Esophagus muscularis mucosa (tissue), 4 donors: ENCODE measurements around the gene PICK1. TPM values are rescaled to one million over a fixed set of nuclear protein-coding genes. Genes with fewer than 3 reads are reported as not detected.

Experiments
- DNase-seq: peaks from one replicate; pipeline ENCODE4 v3.0.0-alpha.2; 2017; ENCODE audit errors: extremely low spot score
- H3K27ac ChIP-seq, 4 donors: fragments of 200-600 bp; sonication (generic); replicated peaks in 1 of 4; 1 replicate in 3 of 4; 2 replicates in 1 of 4; pipeline ENCODE4 v1.5.1; 2016 to 2019; ENCODE audit warnings: mild to moderate bottlenecking in 1 of 4
- H3K27me3 ChIP-seq, 4 donors: fragments of 200-600 bp; sonication (generic); one replicate each; pipeline versions ENCODE4 v1.5.1 to v1.6.0; 2016 to 2019
- H3K36me3 ChIP-seq, 4 donors: fragments of 200-600 bp; sonication (generic); one replicate each; pipeline ENCODE4 v1.5.1; 2016 to 2019
- H3K4me1 ChIP-seq, 4 donors: fragments of 200-600 bp; sonication (generic); one replicate each; pipeline ENCODE4 v1.5.1; 2016 to 2019
- H3K4me3 ChIP-seq, 4 donors: fragments of 200-600 bp; sonication (generic); 1 replicate in 2 of 4; 2 replicates in 2 of 4; pipeline ENCODE4 v1.5.1; 2016 to 2019; ENCODE audit warnings: mild to moderate bottlenecking in 4 of 4, moderate library complexity in 1 of 4
- H3K9me3 ChIP-seq, 4 donors: fragments of 200-600 bp; sonication (generic); 1 replicate in 3 of 4; 2 replicates in 1 of 4; pipeline ENCODE4 v1.5.1; 2016 to 2019
- EP300 ChIP-seq: sonication (generic); formaldehyde crosslinking; IDR thresholded peaks from one replicate; pipeline ENCODE4 v1.6.1; 2017; ENCODE audit warnings: antibody characterized with exemption
- POLR2A ChIP-seq: fragments of 450-650 bp; IDR thresholded peaks from one replicate; pipeline ENCODE4 v1.6.1; 2017; ENCODE audit warnings: antibody characterized with exemption, moderate library complexity, mild to moderate bottlenecking, low read depth
- POLR2AphosphoS5 ChIP-seq, 2 donors: sonication (generic); formaldehyde crosslinking; IDR thresholded peaks; one replicate each; pipeline ENCODE4 v1.6.1; 2017; ENCODE audit warnings: antibody characterized with exemption in 2 of 2
- WGBS: methylation state at CpG from one replicate; pipeline ENCODE4 v1.1.5; 2018; 5-methylcytosine and 5-hydroxymethylcytosine counted together
- intact Hi-C: fragments of 100-400 bp; cut with DNase I; formaldehyde crosslinking; loops from one replicate; pipeline ENCODE4 v1.15.1; 2023
- total RNA-seq, 4 donors: library from RNA; depleted of rRNA; stranded (reverse); fragments of >200 nt; gene quantifications; one replicate each; pipeline versions ENCODE4 v1.1.0 to v1.2.1, GENCODE V29; 2016
- TF ChIP-seq, protein P1 (sequence below), 3 experiments: fragments of 200-600 bp in 2 of 3; fragments of 450-650 bp in 1 of 3; sonication (generic) in 2 of 3; IDR thresholded peaks; one replicate each; pipeline ENCODE4 v1.5.1; 2017 to 2019; ENCODE audit warnings: antibody characterized with exemption in 3 of 3, mild to moderate bottlenecking in 2 of 3, moderate library complexity in 1 of 3

PICK1 gene
- total RNA-seq, 4 donors from 2014 or later, result 23.3 to 36.1 (median 31.1) TPM

GRCh38 chr22:38082986-38083710 is 25.9 kb downstream of the PICK1 start:
- intact Hi-C loops, result no loop called here
- Histone ChIP-seq H3K36me3 (peaks cover 0 to 14% (median 0%) of the 10 kb centered on the region in 4 donors), H3K4me3 (no peak overlapping the region), H3K9me3 (no peaks in the 10 kb centered on the region), H3K4me1 (peaks cover 21 to 32% (median 27%) of the 10 kb centered on the region in 4 donors), H3K27me3 (peaks cover 0 to 65% (median 23%) of the 10 kb centered on the region in 4 donors), H3K27ac (no peak overlapping the region)
- TF ChIP-seq EP300 (no peak), POLR2AphosphoS5 (IDR thresholded peaks at IDR 0.05) (no peak), POLR2A (no peak)
- TF ChIP-seq, protein P1, sequence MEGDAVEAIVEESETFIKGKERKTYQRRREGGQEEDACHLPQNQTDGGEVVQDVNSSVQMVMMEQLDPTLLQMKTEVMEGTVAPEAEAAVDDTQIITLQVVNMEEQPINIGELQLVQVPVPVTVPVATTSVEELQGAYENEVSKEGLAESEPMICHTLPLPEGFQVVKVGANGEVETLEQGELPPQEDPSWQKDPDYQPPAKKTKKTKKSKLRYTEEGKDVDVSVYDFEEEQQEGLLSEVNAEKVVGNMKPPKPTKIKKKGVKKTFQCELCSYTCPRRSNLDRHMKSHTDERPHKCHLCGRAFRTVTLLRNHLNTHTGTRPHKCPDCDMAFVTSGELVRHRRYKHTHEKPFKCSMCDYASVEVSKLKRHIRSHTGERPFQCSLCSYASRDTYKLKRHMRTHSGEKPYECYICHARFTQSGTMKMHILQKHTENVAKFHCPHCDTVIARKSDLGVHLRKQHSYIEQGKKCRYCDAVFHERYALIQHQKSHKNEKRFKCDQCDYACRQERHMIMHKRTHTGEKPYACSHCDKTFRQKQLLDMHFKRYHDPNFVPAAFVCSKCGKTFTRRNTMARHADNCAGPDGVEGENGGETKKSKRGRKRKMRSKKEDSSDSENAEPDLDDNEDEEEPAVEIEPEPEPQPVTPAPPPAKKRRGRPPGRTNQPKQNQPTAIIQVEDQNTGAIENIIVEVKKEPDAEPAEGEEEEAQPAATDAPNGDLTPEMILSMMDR (IDR thresholded peaks at IDR 0.05), result no peak
- 84% methylated on average over 23 of the region's 24 CpGs for WGBS
- no peak for DNase-seq

DNA sequence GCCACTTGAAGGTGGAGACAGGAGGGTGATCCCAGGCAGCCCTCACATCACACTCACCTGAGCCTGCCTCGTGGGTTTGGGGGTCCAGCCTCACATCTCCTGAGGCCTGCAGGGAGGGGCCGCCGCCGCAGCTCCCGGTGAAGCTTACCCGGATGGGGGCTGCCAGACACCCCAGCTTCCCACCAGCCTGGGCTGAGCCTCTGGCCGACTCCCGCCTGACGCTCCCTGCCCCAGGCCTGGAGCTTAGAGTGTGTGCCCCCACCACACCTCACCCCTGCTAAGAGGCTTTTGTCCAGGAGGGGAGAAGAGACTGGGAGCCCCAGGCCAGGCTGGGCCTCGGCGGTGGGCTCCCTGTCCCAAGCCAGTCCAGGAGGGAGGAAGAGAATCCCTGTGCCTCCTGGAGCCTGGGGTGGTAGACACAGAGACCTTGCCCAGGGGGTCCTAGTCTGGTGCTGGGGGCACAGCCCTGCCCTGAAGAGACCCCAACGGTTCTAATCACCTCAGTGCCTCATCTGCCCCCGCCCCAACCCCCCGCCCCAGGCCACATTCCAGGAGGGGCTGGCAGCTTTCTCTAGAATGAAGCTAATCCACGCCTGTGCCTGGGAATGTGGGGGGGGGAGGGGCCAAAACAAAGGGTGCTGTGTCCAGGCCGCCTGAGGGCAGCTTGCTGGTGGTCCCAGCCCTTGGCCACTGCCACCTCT is 26.9 kb downstream of the PICK1 start, which contains the start of gene SLC16A8:
SLC16A8 (minus strand) TSS at position 254 of the 701 bp plus-strand sequence. CDS start 1,311 bp downstream, outside the sequence.
- no peak within 1 kb of the TSS for H3K4me3 ChIP-seq
- H3K27me3 ChIP-seq, result peaks cover 0 to 74% (median 31%) of the 10 kb centered on the region in 4 donors
- peaks cover 0 to 14% (median 0%) of the 10 kb centered on the region in 4 donors for H3K36me3 ChIP-seq
- DNase-seq, result no peak
- TF ChIP-seq POLR2AphosphoS5 (IDR thresholded peaks at IDR 0.05) (no peak), EP300 (no peak), POLR2A (no peak)
- TF ChIP-seq, protein P1 (IDR thresholded peaks at IDR 0.05), result no peak
- no peaks in the 10 kb centered on the region for H3K9me3 ChIP-seq
- intact Hi-C loops, result no loop called here
- WGBS, result 91% methylated on average over 8 of the region's 16 CpGs
- no peak within 1 kb of the TSS for H3K27ac ChIP-seq
- H3K4me1 ChIP-seq, result peaks cover 25 to 41% (median 35%) of the 10 kb centered on the region in 4 donors

- 100% methylated on average over 1 of the region's 12 CpGs for WGBS
- peaks cover 0 to 14% (median 0%) of the 10 kb centered on the region in 4 donors for H3K36me3 ChIP-seq
- intact Hi-C loops, result no loop called here
- H3K27ac ChIP-seq, result no peak overlapping the region
- peaks cover 0 to 81% (median 33%) of the 10 kb centered on the region in 4 donors for H3K27me3 ChIP-seq
- H3K4me1 ChIP-seq, result peaks cover 27 to 47% (median 41%) of the 10 kb centered on the region in 4 donors
- TF ChIP-seq POLR2A (no peak), EP300 (no peak)
- no peak overlapping the region for H3K4me3 ChIP-seq
- no peaks in the 10 kb centered on the region for H3K9me3 ChIP-seq
- DNase-seq, result no peak
Observed at GRCh38 chr22:38085056-38085455, 27.9 kb downstream of the PICK1 start.

GRCh38 chr22:38085501-38085900 is 28.3 kb downstream of the PICK1 start:
- WGBS, result 74% methylated on average over 5 of the region's 5 CpGs

More at GRCh38 chr22:38085501-38085900, 28.3 kb downstream of the PICK1 start:
- Histone ChIP-seq H3K4me3 (no peak overlapping the region), H3K27ac (no peak overlapping the region), H3K4me1 (peaks cover 27 to 44% (median 39%) of the 10 kb centered on the region in 4 donors), H3K9me3 (no peaks in the 10 kb centered on the region), H3K36me3 (peaks cover 0 to 14% (median 0%) of the 10 kb centered on the region in 4 donors), H3K27me3 (peaks cover 0 to 76% (median 32%) of the 10 kb centered on the region in 4 donors)
- no peak for DNase-seq
- TF ChIP-seq, protein P1 (IDR thresholded peaks at IDR 0.05), result no peak
- no peak for TF ChIP-seq EP300
- TF ChIP-seq POLR2AphosphoS5 (IDR thresholded peaks at IDR 0.05), result no peak
- no peak for TF ChIP-seq POLR2A
- intact Hi-C loops, result no loop called here
